GM12878 (cell line): ENCODE results near the gene UGT1A8. TPM values are rescaled to one million over a fixed set of nuclear protein-coding genes. Genes with fewer than 3 reads are reported as not detected.

Experiments
- ATAC-seq: fragments of 200-7000 bp; cut with Tn5 transposase; 3 replicates; pipeline ENCODE4 v1.9.1; 2020; ENCODE audit warnings: mild to moderate bottlenecking, moderate library complexity
- BruUV-seq: library from RNA; stranded (reverse); fragments of 400-500 nt; replicated peaks from 2 replicates; lab custom pipeline; 2021; lab: Mats Ljungman, UMichigan
- CTCF ChIA-PET: fragments of 300-600 bp; sonication (Branson Sonifier 250); formaldehyde crosslinking; extraction: SDS; loops from one replicate; lab custom pipeline; 2021; ENCODE audit warnings: inconsistent platforms; lab: Yijun Ruan, JAX
- POLR2A ChIA-PET: fragments of 350-600 bp; formaldehyde crosslinking; extraction: SDS; loops from one replicate; lab custom pipeline; 2021; ENCODE audit warnings: inconsistent platforms; lab: Charles Lee
- RAD21 ChIA-PET: fragments of 300-600 bp; sonication (Branson Sonifier 250); formaldehyde crosslinking; loops from one replicate; lab custom pipeline; 2023; ENCODE audit warnings: antibody characterized with exemption; ENCODE audit not compliant: unreplicated experiment; lab: Charles Lee
- SMC1A ChIA-PET: fragments of 300-600 bp; sonication (Branson Sonifier 250); formaldehyde crosslinking; loops from one replicate; lab custom pipeline; 2023; ENCODE audit not compliant: unreplicated experiment, uncharacterized antibody; lab: Charles Lee
- DNase-seq: peaks from one replicate; pipeline ENCODE4 v3.0.0-alpha.2; 2011; ENCODE audit warnings: low read depth, low spot score
- FAIRE-seq: peaks from 3 replicates; lab custom pipeline; 2011; peaks lifted over from hg19 to GRCh38; lab: Jason Lieb, UNC
- H2AFZ ChIP-seq: 2 replicates; pipeline ENCODE4 v1.6.0; 2011; ENCODE audit warnings: low read depth, low read length, control low read depth; ENCODE audit not compliant: control insufficient read depth
- H3K27ac ChIP-seq: 2 replicates; pipeline ENCODE4 v1.5.1; 2011; ENCODE audit warnings: control low read depth; ENCODE audit not compliant: control insufficient read depth, insufficient read depth
- H3K27me3 ChIP-seq, 2 experiments: replicated peaks in 1 of 2; 2 replicates each; pipeline versions ENCODE4 v1.6.0 to v1.6.1; 2011; ENCODE audit warnings: low read length in 1 of 2; ENCODE audit not compliant: control insufficient read depth in 2 of 2, insufficient read depth in 2 of 2
- H3K36me3 ChIP-seq, 2 experiments: 2 replicates each; pipeline ENCODE4 v1.5.1; 2011; ENCODE audit warnings: low read length in 1 of 2; ENCODE audit not compliant: control insufficient read depth in 2 of 2, insufficient read depth in 2 of 2
- H3K4me1 ChIP-seq: 2 replicates; pipeline ENCODE4 v1.6.1; 2011; ENCODE audit warnings: mild to moderate bottlenecking, low read length, moderate library complexity, mixed read lengths; ENCODE audit not compliant: control insufficient read depth, insufficient read depth
- H3K4me2 ChIP-seq: 2 replicates; pipeline ENCODE4 v1.6.0; 2011; ENCODE audit warnings: control low read depth; ENCODE audit not compliant: control insufficient read depth, insufficient read depth
- H3K4me3 ChIP-seq: fragments of 200-600 bp; sonication (generic); 2 replicates; pipeline ENCODE4 v1.5.1; 2016
- H3K79me2 ChIP-seq: 2 replicates; pipeline ENCODE4 v1.6.0; 2011; ENCODE audit warnings: low read length; ENCODE audit not compliant: control insufficient read depth, insufficient read depth
- H3K9ac ChIP-seq: 2 replicates; pipeline ENCODE4 v1.8.0; 2011; ENCODE audit warnings: low read length, control low read depth, mixed read lengths; ENCODE audit not compliant: control insufficient read depth, insufficient read depth
- H3K9me3 ChIP-seq: replicated peaks from 3 replicates; pipeline ENCODE4 v1.5.1; 2011; ENCODE audit warnings: mild to moderate bottlenecking, low read length; ENCODE audit not compliant: control insufficient read depth, insufficient read depth
- H4K20me1 ChIP-seq: 2 replicates; pipeline ENCODE4 v1.6.0; 2011; ENCODE audit not compliant: control insufficient read depth, insufficient read depth
- EGR1 ChIP-seq, 2 experiments: IDR thresholded peaks; 1 replicate in 1 of 2; 2 replicates in 1 of 2; pipeline ENCODE4 v1.6.1; 2011 to 2012; ENCODE audit warnings: low read depth in 2 of 2, low read length in 2 of 2, borderline replicate concordance in 1 of 2, mild to moderate bottlenecking in 1 of 2, moderate library complexity in 1 of 2
- ETV6 ChIP-seq, 2 experiments: fragments of 450-650 bp in 1 of 2; IDR thresholded peaks in 1 of 2; conservative IDR thresholded peaks in 1 of 2; 2 replicates each; pipeline ENCODE4 v1.6.1; 2014; ENCODE audit warnings: antibody characterized with exemption in 1 of 2, borderline replicate concordance in 1 of 2, low read depth in 1 of 2, mild to moderate bottlenecking in 1 of 2, moderate library complexity in 1 of 2
- FOXK2 ChIP-seq: fragments of 450-650 bp; IDR thresholded peaks from 2 replicates; pipeline ENCODE4 v1.6.1; 2017; ENCODE audit warnings: mild to moderate bottlenecking, moderate library complexity
- NBN ChIP-seq: fragments of 450-650 bp; IDR thresholded peaks from 2 replicates; pipeline ENCODE4 v1.6.1; 2016
- NR2C1 ChIP-seq: fragments of 450-650 bp; IDR thresholded peaks from 2 replicates; pipeline ENCODE4 v1.6.1; 2017; ENCODE audit warnings: antibody characterized with exemption, mild to moderate bottlenecking, moderate library complexity
- SMAD1 ChIP-seq: fragments of 450-650 bp; IDR thresholded peaks from 2 replicates; pipeline ENCODE4 v1.6.1; 2018; ENCODE audit warnings: mild to moderate bottlenecking, low read depth; ENCODE audit not compliant: partially characterized antibody
- SMARCA5 ChIP-seq: fragments of 450-650 bp; IDR thresholded peaks from 2 replicates; pipeline ENCODE4 v1.6.1; 2017; ENCODE audit warnings: mild to moderate bottlenecking
- SMC3 ChIP-seq: IDR thresholded peaks from 2 replicates; pipeline ENCODE4 v1.6.1; 2011; ENCODE audit warnings: low read length, improper control_type of control experiment, borderline replicate concordance
- SREBF1 ChIP-seq: IDR thresholded peaks from 2 replicates; pipeline ENCODE4 v1.6.1; 2012; ENCODE audit warnings: mild to moderate bottlenecking, low read length
- SREBF2 ChIP-seq: IDR thresholded peaks from 2 replicates; pipeline ENCODE4 v1.6.1; 2012; ENCODE audit warnings: mild to moderate bottlenecking, low read length
- ZNF207 ChIP-seq: fragments of 450-650 bp; IDR thresholded peaks from 2 replicates; pipeline ENCODE4 v1.6.1; 2014; ENCODE audit warnings: antibody characterized with exemption, mild to moderate bottlenecking, borderline replicate concordance
- ZNF24 ChIP-seq: fragments of 450-650 bp; IDR thresholded peaks from 2 replicates; pipeline ENCODE4 v1.6.1; 2017; ENCODE audit warnings: antibody characterized with exemption, mild to moderate bottlenecking
- ZNF274 ChIP-seq: IDR thresholded peaks from one replicate; pipeline ENCODE4 v1.8.0; 2011; ENCODE audit not compliant: insufficient read length, insufficient read depth
- WGBS: methylation state at CpG from one replicate; pipeline ENCODE4 v1.1.6; 2016; ENCODE audit warnings: low lambda C conversion rate; ENCODE audit not compliant: insufficient replicate concordance, insufficient coverage; ENCODE audit errors: missing lambda C conversion rate; 5-methylcytosine and 5-hydroxymethylcytosine counted together
- in situ Hi-C: fragments of 300-500 bp; cut with MboI; formaldehyde crosslinking; loops from 9 replicates; pipeline ENCODE4 v1.14.3; 2018; ENCODE audit warnings: mixed read lengths
- intact Hi-C: fragments of 100-400 bp; cut with micrococcal nuclease; formaldehyde crosslinking; loops from one replicate; pipeline ENCODE4 v1.14.2; 2022; ENCODE audit not compliant: unreplicated experiment
- polyA plus RNA-seq, 11 experiments: library from polyadenylated mRNA; depleted of rRNA in 4 of 11; unstranded in 6 of 11; stranded (reverse) in 5 of 11; fragments of >200 nt; fragmentation: Nextera tagmentation in 4 of 11; fragmentation: Illumina TruSeq in 1 of 11; extraction: Ambion mirVana in 4 of 11; extraction: Trizol in 1 of 11; gene quantifications; 1 replicate in 1 of 11; 2 replicates in 10 of 11; pipeline versions ENCODE4 v1.2.1 to v1.2.3, GENCODE V29; 2011 to 2016; ENCODE audit warnings: inconsistent platforms in 2 of 11, missing spikeins in 2 of 11, low read depth in 1 of 11
- total RNA-seq, 4 experiments: library from RNA; depleted of rRNA in 3 of 4; stranded (reverse); fragments of >200 nt in 3 of 4; fragmentation: Illumina TruSeq in 1 of 4; extraction: Trizol in 1 of 4; gene quantifications; 2 replicates each; pipeline versions ENCODE4 v1.2.1 to v1.2.3, GENCODE V29; 2013 to 2021
- TF ChIP-seq, protein P1 (sequence below), 3 experiments: IDR thresholded peaks in 2 of 3; conservative IDR thresholded peaks in 1 of 3; 2 replicates each; pipeline ENCODE4 v1.5.1; 2011; ENCODE audit warnings: low read depth in 3 of 3, low read length in 3 of 3, mild to moderate bottlenecking in 3 of 3, control low read depth in 2 of 3, moderate library complexity in 2 of 3, inconsistent platforms in 1 of 3, mixed read lengths in 1 of 3; ENCODE audit not compliant: control insufficient read depth in 2 of 3, insufficient read depth in 1 of 3; ENCODE audit errors: extremely low read depth in 1 of 3
- TF ChIP-seq, protein P2 (sequence below): IDR thresholded peaks from 2 replicates; pipeline ENCODE4 v1.6.1; 2012; ENCODE audit warnings: low read depth, low read length, improper control_type of control experiment
- TF ChIP-seq, protein P3 (sequence below): fragments of 150-350 bp; IDR thresholded peaks from 2 replicates; pipeline ENCODE4 v1.6.1; 2014; ENCODE audit warnings: mild to moderate bottlenecking, low read depth, low read length
- TF ChIP-seq, protein P4 (sequence below): fragments of 450-650 bp; IDR thresholded peaks from 2 replicates; pipeline ENCODE4 v1.6.1; 2016; ENCODE audit warnings: mild to moderate bottlenecking

Gene UGT1A8
- total and polyA plus RNA-seq, 10 of the 15 experiments (the other 5 are each of a cell fraction or from before 2014, with no cell fraction given), result not detected

DNA sequence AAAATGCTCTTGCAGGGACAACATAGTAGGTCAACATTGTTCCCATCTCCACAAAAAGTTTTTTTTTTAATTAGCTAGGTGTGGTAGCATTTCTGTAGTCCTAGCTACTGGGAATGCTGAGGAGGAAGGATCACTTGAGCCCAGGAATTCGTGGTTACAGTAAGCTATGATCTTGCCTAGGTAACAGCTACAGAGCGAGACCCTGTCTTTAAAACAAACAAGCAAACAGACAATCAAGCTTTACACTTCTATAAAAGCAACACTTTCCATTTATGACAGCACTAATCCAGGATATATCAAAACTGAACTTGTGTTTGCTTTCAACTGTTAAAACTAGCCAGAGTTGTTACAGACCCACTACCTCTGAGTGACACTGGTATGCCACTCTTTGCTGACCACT, 123.4 kb downstream of the UGT1A8 start:
- no peak overlapping the region for H3K27ac ChIP-seq
- no TSS peak for BruUV-seq
- H2AFZ ChIP-seq, result no peak overlapping the region
- no peaks in the 10 kb centered on the region for H4K20me1 ChIP-seq
- H3K9ac ChIP-seq, result no peak overlapping the region
- in situ Hi-C loops (no loop called here), intact Hi-C loops (no loop called here)
- SMC1A ChIA-PET, result no interaction called here
- no peaks in the 10 kb centered on the region for H3K79me2 ChIP-seq
- POLR2A ChIA-PET, result no interaction called here
- no peak overlapping the region for H3K4me2 ChIP-seq
- H3K4me1 ChIP-seq, result no peaks in the 10 kb centered on the region
- no peaks in the 10 kb centered on the region for H3K36me3 ChIP-seq
- CTCF ChIA-PET, result no interaction called here
- WGBS, result 0% methylated on average over 2 of the region's 2 CpGs
- H3K4me3 ChIP-seq, result no peak overlapping the region
- no peaks in the 10 kb centered on the region; a peak in 1 of 4 replicates for H3K27me3 ChIP-seq
- TF ChIP-seq SMC3 (no peak), SREBF2 (no peak), ETV6 (conservative IDR thresholded peaks at IDR 0.05 in 1 of 2, IDR thresholded peaks at IDR 0.05 in 1 of 2; ENCODE audit: borderline replicate concordance in 1 of 2, low read depth in 1 of 2) (no peak), NBN (no peak), FOXK2 (no peak), SMARCA5 (no peak), SREBF1 (no peak), SMAD1 (no peak), EGR1 (IDR thresholded peaks at IDR 0.05; ENCODE audit: borderline replicate concordance in 1 of 2, low read depth in 2 of 2, low read length in 2 of 2) (no peak), NR2C1 (no peak), ZNF24 (no peak), ZNF207 (no peak), ZNF274 (no peak)
- TF ChIP-seq, protein P1, sequence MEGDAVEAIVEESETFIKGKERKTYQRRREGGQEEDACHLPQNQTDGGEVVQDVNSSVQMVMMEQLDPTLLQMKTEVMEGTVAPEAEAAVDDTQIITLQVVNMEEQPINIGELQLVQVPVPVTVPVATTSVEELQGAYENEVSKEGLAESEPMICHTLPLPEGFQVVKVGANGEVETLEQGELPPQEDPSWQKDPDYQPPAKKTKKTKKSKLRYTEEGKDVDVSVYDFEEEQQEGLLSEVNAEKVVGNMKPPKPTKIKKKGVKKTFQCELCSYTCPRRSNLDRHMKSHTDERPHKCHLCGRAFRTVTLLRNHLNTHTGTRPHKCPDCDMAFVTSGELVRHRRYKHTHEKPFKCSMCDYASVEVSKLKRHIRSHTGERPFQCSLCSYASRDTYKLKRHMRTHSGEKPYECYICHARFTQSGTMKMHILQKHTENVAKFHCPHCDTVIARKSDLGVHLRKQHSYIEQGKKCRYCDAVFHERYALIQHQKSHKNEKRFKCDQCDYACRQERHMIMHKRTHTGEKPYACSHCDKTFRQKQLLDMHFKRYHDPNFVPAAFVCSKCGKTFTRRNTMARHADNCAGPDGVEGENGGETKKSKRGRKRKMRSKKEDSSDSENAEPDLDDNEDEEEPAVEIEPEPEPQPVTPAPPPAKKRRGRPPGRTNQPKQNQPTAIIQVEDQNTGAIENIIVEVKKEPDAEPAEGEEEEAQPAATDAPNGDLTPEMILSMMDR (IDR thresholded peaks at IDR 0.05 in 2 of 3, conservative IDR thresholded peaks at IDR 0.05 in 1 of 3; ENCODE audit: control insufficient read depth in 2 of 3, extremely low read depth in 1 of 3, insufficient read depth in 1 of 3, low read depth in 3 of 3, low read length in 3 of 3), result no peak
- TF ChIP-seq, protein P2, sequence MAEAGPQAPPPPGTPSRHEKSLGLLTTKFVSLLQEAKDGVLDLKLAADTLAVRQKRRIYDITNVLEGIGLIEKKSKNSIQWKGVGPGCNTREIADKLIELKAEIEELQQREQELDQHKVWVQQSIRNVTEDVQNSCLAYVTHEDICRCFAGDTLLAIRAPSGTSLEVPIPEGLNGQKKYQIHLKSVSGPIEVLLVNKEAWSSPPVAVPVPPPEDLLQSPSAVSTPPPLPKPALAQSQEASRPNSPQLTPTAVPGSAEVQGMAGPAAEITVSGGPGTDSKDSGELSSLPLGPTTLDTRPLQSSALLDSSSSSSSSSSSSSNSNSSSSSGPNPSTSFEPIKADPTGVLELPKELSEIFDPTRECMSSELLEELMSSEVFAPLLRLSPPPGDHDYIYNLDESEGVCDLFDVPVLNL, result no peak
- TF ChIP-seq, protein P3, sequence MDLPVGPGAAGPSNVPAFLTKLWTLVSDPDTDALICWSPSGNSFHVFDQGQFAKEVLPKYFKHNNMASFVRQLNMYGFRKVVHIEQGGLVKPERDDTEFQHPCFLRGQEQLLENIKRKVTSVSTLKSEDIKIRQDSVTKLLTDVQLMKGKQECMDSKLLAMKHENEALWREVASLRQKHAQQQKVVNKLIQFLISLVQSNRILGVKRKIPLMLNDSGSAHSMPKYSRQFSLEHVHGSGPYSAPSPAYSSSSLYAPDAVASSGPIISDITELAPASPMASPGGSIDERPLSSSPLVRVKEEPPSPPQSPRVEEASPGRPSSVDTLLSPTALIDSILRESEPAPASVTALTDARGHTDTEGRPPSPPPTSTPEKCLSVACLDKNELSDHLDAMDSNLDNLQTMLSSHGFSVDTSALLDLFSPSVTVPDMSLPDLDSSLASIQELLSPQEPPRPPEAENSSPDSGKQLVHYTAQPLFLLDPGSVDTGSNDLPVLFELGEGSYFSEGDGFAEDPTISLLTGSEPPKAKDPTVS, result no peak
- TF ChIP-seq, protein P4, sequence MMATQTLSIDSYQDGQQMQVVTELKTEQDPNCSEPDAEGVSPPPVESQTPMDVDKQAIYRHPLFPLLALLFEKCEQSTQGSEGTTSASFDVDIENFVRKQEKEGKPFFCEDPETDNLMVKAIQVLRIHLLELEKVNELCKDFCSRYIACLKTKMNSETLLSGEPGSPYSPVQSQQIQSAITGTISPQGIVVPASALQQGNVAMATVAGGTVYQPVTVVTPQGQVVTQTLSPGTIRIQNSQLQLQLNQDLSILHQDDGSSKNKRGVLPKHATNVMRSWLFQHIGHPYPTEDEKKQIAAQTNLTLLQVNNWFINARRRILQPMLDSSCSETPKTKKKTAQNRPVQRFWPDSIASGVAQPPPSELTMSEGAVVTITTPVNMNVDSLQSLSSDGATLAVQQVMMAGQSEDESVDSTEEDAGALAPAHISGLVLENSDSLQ, result no peak
- DNase-seq, result no peak
- H3K9me3 ChIP-seq, result no peaks in the 10 kb centered on the region
- RAD21 ChIA-PET, result no interaction called here
- FAIRE-seq, result no peak
- no peak for ATAC-seq
